ENCODE results near the gene DNMBP.
"Not testable (repeated sequence)": the region's sequence is repeated elsewhere in the genome, so short reads cannot be mapped to it uniquely, and the experiment has no call there.

Gene DNMBP

DNA sequence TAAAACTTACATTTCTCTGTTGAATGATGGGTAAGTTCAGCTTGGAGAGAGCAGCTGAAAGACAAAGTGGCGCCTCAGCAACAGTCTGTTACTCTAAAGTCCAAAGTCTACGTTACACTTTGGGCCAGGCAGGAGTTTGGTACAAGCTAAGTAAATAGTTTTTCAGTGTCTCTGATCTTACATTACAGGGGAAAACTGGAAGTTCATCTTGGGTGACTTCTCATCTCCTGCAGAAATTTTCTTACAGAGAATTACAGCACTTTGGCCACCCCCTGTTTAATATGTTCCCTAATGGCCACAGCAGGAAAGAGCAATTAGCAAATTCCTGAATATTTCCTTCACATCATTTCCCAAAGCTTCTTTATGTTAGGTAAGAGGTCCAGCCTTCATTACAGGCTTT lies 160.2 kb downstream of the DNMBP start:
- no peak overlapping the region for H3K4me3 ChIP-seq (ENCODE audit: low read depth, low read length)
- DNase-seq (ENCODE audit: low read depth), result no peak

DNA sequence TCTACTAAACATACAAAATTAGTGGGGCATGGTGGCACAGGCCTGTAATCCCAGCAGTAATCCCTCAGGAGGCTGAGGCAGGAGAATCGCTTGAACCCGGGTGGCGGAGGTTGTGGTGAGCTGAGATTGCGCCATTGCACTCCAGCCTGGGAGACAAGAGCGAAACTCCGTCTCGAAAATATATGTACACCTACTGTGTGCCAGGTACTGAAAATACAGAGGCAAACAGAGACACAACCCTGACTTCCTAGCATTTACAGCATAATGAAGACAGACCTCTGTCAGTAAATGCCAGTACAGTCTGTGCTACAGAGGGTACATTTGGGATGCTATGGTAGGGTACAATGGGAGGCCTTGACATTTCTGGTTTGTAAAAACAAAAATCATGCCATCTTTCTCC lies 160.7 kb downstream of the DNMBP start:
- no peak for DNase-seq (ENCODE audit: low read depth)
- H3K4me3 ChIP-seq (ENCODE audit: low read depth, low read length), result no peak overlapping the region

DNA sequence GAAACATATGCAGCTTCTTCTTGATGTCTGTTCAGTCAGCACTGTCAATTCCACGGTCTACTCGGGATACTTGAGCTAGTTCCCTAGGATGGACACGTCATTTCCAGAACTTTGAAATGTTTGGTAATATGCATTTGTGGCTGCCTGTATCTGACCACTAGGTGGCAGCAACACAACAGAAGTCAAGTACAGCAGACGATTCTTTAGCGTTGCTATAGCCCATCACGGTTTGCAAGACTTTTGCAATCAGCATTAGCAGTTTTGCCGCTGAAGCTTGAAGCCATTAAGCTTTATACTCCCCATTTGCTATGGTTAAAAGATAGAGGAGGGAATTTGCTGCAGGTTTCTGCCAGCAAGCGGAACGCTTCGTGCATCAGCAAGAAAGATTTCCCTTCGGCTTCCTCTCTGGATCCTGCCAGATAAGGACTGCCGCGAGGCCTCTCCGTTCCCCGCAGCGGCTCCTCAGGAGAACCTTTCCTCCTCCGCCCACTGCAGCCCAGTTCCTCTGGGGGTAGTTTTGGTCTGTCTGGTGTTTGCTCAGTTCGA lies 163.8 kb downstream of the DNMBP start:
- DNase-seq (ENCODE audit: low read depth), result peak; percentile 82
- H3K4me3 ChIP-seq (ENCODE audit: low read depth, low read length), result peak overlapping the region; percentile 22

DNA sequence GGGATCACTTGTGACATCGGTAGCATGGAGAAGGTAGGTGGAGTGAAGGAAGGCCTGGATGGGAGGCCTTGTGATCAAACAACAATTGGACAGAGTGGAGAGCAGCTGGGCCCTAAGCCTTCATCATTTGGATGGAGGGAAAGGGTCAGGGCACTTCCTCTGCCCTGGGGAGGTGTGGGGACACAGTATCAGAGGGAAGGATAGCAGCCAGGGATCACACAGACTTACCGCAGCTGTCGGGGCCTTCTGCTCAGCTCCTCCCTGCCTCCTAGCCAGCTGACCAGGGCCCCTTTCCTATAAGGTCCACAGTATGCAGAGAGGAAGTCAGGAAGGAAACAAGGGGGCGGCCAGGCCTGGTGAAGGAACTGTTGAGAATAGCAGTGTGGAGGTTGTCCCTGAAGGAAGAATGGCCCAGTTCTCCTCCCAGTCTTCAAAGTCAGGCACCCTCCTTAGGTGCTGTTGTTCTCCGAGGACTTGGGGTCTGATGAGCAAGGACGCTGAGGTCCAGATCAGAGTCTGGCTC lies 165.3 kb downstream of the DNMBP start:
- no peak overlapping the region for H3K4me3 ChIP-seq (ENCODE audit: low read depth, low read length)
- DNase-seq (ENCODE audit: low read depth), result no peak

DNA sequence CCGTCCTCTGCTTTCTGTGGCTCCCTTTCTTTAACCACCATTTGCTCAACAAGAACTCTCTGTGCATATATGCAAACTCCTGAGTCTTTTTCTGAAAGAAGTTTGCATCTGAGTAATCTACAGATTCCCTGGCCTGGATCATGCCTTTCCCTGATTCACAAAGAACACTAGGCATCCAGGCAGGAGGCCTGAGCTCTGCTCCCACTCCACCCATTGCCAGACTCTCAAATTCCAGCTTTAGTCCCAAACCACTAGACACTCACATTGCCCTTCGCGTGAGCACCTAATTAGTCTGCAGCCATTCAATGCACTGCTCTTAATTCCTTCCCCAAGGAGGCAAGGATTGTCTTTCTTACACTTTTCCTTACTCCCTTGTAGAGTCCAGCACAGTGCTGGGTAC lies 166.4 kb downstream of the DNMBP start:
- no peak overlapping the region for H3K4me3 ChIP-seq (ENCODE audit: low read depth, low read length)
- no peak for DNase-seq (ENCODE audit: low read depth)

DNA sequence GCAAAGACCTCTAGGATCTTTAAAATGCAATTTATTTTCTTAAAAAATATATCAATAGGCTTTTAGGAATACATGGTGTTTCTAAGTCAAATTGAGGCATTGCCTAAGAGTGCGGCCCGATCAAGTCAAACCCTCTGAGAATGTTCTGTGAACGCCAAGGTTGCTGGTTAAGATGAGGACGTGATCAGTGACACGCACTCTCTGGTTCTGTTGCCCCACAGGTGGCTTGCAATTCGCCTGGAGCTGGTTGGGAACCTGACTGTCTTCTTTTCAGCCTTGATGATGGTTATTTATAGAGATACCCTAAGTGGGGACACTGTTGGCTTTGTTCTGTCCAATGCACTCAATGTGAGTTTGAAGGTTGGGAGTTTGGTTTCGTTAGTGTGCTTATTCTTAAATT lies 168.0 kb downstream of the DNMBP start:
- H3K4me3 ChIP-seq (ENCODE audit: low read depth, low read length), result no peak overlapping the region

DNA sequence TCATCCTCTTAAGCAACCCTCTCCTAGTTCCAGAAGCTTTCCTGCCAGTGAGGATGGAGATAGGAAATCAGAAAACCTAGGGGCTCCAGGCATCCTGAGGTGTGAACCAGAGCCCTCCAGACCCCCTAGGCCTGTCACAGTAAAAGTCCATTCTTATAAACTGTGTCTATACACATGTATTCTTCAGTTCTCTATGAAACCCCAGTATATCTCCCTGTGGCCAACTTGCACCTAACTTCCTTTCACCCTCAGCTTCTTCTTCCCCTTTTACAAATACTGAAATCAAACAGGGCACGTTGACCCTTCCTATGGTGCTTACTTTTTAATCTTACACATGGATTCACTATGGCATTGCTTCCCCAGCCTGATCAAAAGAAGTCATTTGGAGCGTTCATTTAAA lies 168.9 kb downstream of the DNMBP start:
- not testable (repeated sequence) for DNase-seq (ENCODE audit: low read depth); H3K4me3 ChIP-seq (ENCODE audit: low read depth, low read length)

More for the DNA sequence above, 168.0 kb downstream of the DNMBP start:
- no peak for DNase-seq (ENCODE audit: low read depth)

DNA sequence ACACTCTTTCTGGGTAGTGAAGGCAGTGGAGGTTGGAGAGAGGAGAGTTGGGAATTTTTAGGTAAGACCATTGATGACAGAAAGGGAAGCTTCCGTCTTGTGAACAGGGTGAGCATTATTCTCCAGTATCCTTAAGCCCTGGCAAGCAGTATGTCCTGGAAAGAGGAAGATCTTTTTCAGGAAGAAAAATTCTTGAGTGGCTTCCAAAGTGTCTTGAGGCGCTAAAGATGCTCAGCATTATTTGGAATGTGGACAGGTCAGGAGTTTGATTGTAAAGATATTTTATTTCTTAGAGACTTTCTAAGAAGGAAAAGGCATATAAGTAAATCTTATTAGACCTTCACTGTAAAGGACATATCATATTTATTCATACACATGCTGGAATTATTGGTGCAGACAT lies 173.0 kb downstream of the DNMBP start:
- DNase-seq (ENCODE audit: low read depth), result no peak
- no peak overlapping the region for H3K4me3 ChIP-seq (ENCODE audit: low read depth, low read length)

DNA sequence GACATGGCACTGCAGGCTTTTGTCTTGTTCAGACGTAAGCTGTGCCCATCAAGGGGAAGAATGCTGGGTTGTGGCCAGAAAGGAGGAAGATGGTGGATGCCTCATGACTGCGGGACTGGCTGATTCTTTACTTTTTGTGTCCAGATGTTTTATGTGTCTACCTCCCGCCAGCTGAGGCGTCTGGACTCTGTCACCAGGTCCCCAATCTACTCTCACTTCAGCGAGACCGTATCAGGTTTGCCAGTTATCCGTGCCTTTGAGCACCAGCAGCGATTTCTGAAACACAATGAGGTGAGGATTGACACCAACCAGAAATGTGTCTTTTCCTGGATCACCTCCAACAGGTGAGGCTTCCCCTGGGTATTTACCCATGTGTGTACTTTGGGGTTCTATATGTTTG lies 173.8 kb downstream of the DNMBP start:
- no peak for DNase-seq (ENCODE audit: low read depth)
- H3K4me3 ChIP-seq (ENCODE audit: low read depth, low read length), result no peak overlapping the region

DNA sequence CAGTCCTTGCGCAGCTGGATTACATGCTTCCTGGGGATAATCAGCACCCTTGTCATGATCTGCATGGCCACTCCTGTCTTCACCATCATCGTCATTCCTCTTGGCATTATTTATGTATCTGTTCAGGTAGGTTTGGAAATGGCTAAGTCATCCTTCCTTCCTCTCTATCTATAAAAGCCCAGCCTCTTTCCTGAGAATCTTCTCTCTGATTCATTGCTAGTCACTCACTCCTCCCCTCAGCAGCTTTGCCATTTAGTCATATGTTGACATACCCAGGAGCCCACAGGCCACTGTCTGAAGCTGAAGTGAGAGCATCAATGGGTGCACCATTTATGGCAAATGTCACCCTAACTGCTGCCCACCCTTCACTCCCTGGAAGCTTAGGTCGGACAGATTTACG lies 175.3 kb downstream of the DNMBP start:
- no peak overlapping the region for H3K4me3 ChIP-seq (ENCODE audit: low read depth, low read length)
- peak; percentile 49 for DNase-seq (ENCODE audit: low read depth)

DNA sequence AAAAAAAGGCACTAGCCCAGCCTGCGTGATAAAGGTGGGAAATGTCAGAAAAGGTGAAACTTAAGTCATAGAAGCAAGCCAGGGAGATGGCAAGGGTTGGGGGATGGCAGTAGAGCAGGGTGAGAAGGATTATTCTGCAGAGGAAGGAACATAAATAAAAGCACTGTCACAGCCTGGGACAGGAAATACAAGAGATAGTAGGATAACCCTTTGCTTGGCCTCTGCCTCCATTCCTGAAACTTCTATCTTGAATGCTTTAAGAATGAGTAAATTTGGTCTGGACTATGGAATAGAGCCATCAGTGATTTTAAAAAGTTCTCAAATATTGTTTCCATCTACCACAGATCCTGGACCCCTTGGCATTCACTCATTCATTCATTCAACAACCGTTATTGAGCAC lies 177.3 kb downstream of the DNMBP start:
- no peak overlapping the region for H3K4me3 ChIP-seq (ENCODE audit: low read depth, low read length)

DNA sequence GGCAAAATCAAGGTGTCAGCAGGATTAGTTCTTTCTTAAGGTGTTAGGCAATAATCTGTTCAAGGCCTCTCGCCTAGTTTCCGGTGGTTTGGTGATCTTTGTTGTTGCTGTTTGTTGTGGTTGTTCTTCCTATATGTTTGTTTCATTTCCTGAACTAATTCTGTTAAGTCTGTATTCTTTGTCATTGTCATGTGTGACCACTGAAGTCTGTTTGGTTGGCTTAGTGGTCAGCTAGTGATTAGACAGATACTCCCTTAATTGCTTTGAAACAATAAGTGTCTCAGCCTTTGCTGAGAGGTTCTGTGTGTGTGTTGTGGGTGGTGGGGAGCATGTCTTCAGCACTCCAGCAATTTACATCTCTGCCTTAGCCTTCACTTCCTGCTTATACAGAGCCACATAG lies 181.3 kb downstream of the DNMBP start:
- H3K4me3 ChIP-seq (ENCODE audit: low read depth, low read length), result no peak overlapping the region
- DNase-seq (ENCODE audit: low read depth), result no peak

More for the DNA sequence above, 177.3 kb downstream of the DNMBP start:
- DNase-seq (ENCODE audit: low read depth), result no peak

DNA sequence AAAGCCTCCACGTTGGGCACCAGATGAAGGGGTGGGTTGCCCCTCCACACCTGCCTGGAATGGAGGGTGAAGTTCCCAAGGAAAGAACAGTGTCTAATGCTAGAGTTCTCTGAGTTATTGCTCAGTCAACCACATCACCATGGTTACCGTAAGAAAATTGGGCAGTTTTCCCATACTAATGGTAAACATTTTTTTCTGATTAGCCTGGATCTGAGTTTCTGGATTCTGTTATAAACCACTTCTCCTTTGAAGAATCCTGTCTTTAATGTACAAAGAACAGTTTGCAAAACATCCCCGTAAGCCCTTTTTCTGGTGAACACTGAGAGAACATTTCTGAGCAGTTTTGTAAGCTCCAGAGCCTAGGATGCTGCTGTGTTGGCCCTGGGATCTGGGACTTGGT lies 181.8 kb downstream of the DNMBP start:
- no peak overlapping the region for H3K4me3 ChIP-seq (ENCODE audit: low read depth, low read length)
- no peak for DNase-seq (ENCODE audit: low read depth)
